Endothelial cell of umbilical vein (primary cell): ENCODE results near the gene YIPF3. TPM values are rescaled to one million over a fixed set of nuclear protein-coding genes. Genes with fewer than 3 reads are reported as not detected.
A peak's percentile ranks its signal among the peaks of the same experiment; 100 is the strongest.

Experiments used
- BruUV-seq: library from RNA; stranded (reverse); fragments of 400-500 nt; replicated peaks from 2 replicates; lab custom pipeline; 2021; lab: Mats Ljungman, UMichigan
- CTCF ChIA-PET: fragments of 300-600, 350-600 bp; sonication (Branson Sonifier 250); formaldehyde crosslinking; loops from one replicate; lab custom pipeline; 2021; ENCODE audit warnings: antibody characterized with exemption, inconsistent platforms; lab: Charles Lee
- POLR2A ChIA-PET: fragments of 300-600, 350-600 bp; sonication (Branson Sonifier 250); formaldehyde crosslinking; loops from one replicate; lab custom pipeline; 2021; ENCODE audit warnings: antibody characterized with exemption, inconsistent platforms; lab: Charles Lee
- DNase-seq: peaks from one replicate; pipeline ENCODE4 v3.0.0-alpha.2; 2011; ENCODE audit warnings: low read depth, low spot score
- FAIRE-seq: peaks from 2 replicates; lab custom pipeline; 2011; peaks lifted over from hg19 to GRCh38; lab: Jason Lieb, UNC
- H2AFZ ChIP-seq: 2 replicates; pipeline ENCODE4 v1.6.0; 2012; ENCODE audit warnings: low read depth, low read length, control low read depth, inconsistent platforms
- H3K27ac ChIP-seq: 2 replicates; pipeline ENCODE4 v1.5.1; 2011; ENCODE audit warnings: low read depth, mild to moderate bottlenecking, control low read depth, low read length, moderate library complexity; ENCODE audit not compliant: insufficient read depth
- H3K27me3 ChIP-seq, 2 experiments: 2 replicates each; pipeline versions ENCODE4 v1.6.0 to v1.6.1; 2011; ENCODE audit warnings: low read length in 2 of 2, mixed read lengths in 1 of 2; ENCODE audit not compliant: control insufficient read depth in 2 of 2, insufficient read depth in 2 of 2
- H3K36me3 ChIP-seq, 2 experiments: 2 replicates in 1 of 2; 3 replicates in 1 of 2; pipeline ENCODE4 v1.5.1; 2011; ENCODE audit warnings: low read length in 2 of 2, mild to moderate bottlenecking in 1 of 2, moderate library complexity in 1 of 2; ENCODE audit not compliant: control insufficient read depth in 2 of 2, insufficient read depth in 2 of 2; ENCODE audit errors: extremely low read depth in 1 of 2
- H3K4me1 ChIP-seq: 3 replicates; pipeline ENCODE4 v1.5.1; 2011; ENCODE audit warnings: mild to moderate bottlenecking, low read length; ENCODE audit not compliant: control insufficient read depth, insufficient read depth; ENCODE audit errors: extremely low read depth
- H3K4me2 ChIP-seq: 2 replicates; pipeline ENCODE4 v1.6.1; 2011; ENCODE audit warnings: low read length, control low read depth, mixed read lengths; ENCODE audit not compliant: insufficient read depth
- H3K4me3 ChIP-seq, 3 experiments: fragments of 200-600 bp in 1 of 3; sonication (generic), shearing (Covaris generic) in 1 of 3; replicated peaks in 1 of 3; 2 replicates each; pipeline ENCODE4 v1.5.1; 2011 to 2016; ENCODE audit warnings: control low read depth in 3 of 3, low read length in 3 of 3, mild to moderate bottlenecking in 2 of 3, inconsistent platforms in 1 of 3, low read depth in 1 of 3, moderate library complexity in 1 of 3; ENCODE audit not compliant: insufficient read depth in 1 of 3
- H3K79me2 ChIP-seq: 2 replicates; pipeline ENCODE4 v1.6.0; 2012; ENCODE audit warnings: low read length, inconsistent platforms; ENCODE audit not compliant: control insufficient read depth, insufficient read depth
- H3K9ac ChIP-seq: replicated peaks from 2 replicates; pipeline ENCODE3; 2011; ENCODE audit warnings: low read length, control low read depth; ENCODE audit not compliant: insufficient read depth; ENCODE audit errors: extremely low read depth
- H3K9me1 ChIP-seq: replicated peaks from 3 replicates; pipeline ENCODE4 v1.6.0; 2011; ENCODE audit warnings: mild to moderate bottlenecking, low read length; ENCODE audit not compliant: control insufficient read depth, insufficient read depth; ENCODE audit errors: extremely low read depth
- H3K9me3 ChIP-seq: replicated peaks from 2 replicates; pipeline ENCODE4 v1.5.1; 2012; ENCODE audit warnings: low read length, inconsistent platforms; ENCODE audit not compliant: control insufficient read depth, insufficient read depth
- H4K20me1 ChIP-seq: replicated peaks from 2 replicates; pipeline ENCODE3; 2011; ENCODE audit warnings: mild to moderate bottlenecking, low read length; ENCODE audit not compliant: control insufficient read depth, insufficient read depth; ENCODE audit errors: extremely low read depth
- FOS ChIP-seq: IDR thresholded peaks from 2 replicates; pipeline ENCODE4 v1.6.1; 2011; ENCODE audit warnings: mild to moderate bottlenecking, low read length, moderate library complexity, borderline replicate concordance; ENCODE audit not compliant: insufficient read depth
- POLR2A ChIP-seq: IDR thresholded peaks from 2 replicates; pipeline ENCODE4 v1.6.1; 2012; ENCODE audit warnings: low read depth, mild to moderate bottlenecking, control low read depth, low read length
- POLR2AphosphoS5 ChIP-seq: IDR thresholded peaks from 2 replicates; pipeline ENCODE4 v1.6.1; 2012; ENCODE audit warnings: low read depth, mild to moderate bottlenecking, control low read depth, low read length, moderate library complexity; ENCODE audit not compliant: insufficient read depth
- dilution Hi-C: fragments of 300-500 bp; cut with MboI; formaldehyde crosslinking; loops from one replicate; pipeline ENCODE4 v1.15.0; 2019; ENCODE audit warnings: low sequenced_read_pairs; ENCODE audit not compliant: extremely low pct_ligation_motif_present
- intact Hi-C: fragments of 100-400 bp; cut with micrococcal nuclease; formaldehyde crosslinking; loops from one replicate; pipeline ENCODE4 v1.10.0; 2022
- polyA plus RNA-seq, 4 experiments: library from polyadenylated mRNA; depleted of rRNA in 3 of 4; stranded (reverse) in 3 of 4; unstranded in 1 of 4; fragments of >200 nt; gene quantifications; 2 replicates each; pipeline versions ENCODE4 v1.2.1 to v1.2.3, GENCODE V29; 2011 to 2012; ENCODE audit warnings: missing spikeins in 1 of 4
- total RNA-seq: library from RNA; stranded (reverse); gene quantifications from 2 replicates; pipeline ENCODE4 v1.2.3, GENCODE V29; 2021
- TF ChIP-seq, protein P1 (sequence below), 2 donors: IDR thresholded peaks; 1 replicate in 1 of 2; 2 replicates in 1 of 2; pipeline ENCODE4 v1.5.1; 2011; ENCODE audit warnings: low read length in 2 of 2, mild to moderate bottlenecking in 2 of 2, moderate library complexity in 2 of 2, control low read depth in 1 of 2, inconsistent platforms in 1 of 2, low read depth in 1 of 2; ENCODE audit not compliant: insufficient read depth in 1 of 2; ENCODE audit errors: extremely low read depth in 1 of 2
- TF ChIP-seq, protein P2 (sequence below): IDR thresholded peaks from 2 replicates; pipeline ENCODE4 v1.6.1; 2011; ENCODE audit not compliant: insufficient read depth, insufficient read length

Gene YIPF3
- total and polyA plus RNA-seq, 2 donors (not counting 3 experiments of a cell fraction or from before 2014, with no cell fraction given): 119 to 470 TPM

DNA sequence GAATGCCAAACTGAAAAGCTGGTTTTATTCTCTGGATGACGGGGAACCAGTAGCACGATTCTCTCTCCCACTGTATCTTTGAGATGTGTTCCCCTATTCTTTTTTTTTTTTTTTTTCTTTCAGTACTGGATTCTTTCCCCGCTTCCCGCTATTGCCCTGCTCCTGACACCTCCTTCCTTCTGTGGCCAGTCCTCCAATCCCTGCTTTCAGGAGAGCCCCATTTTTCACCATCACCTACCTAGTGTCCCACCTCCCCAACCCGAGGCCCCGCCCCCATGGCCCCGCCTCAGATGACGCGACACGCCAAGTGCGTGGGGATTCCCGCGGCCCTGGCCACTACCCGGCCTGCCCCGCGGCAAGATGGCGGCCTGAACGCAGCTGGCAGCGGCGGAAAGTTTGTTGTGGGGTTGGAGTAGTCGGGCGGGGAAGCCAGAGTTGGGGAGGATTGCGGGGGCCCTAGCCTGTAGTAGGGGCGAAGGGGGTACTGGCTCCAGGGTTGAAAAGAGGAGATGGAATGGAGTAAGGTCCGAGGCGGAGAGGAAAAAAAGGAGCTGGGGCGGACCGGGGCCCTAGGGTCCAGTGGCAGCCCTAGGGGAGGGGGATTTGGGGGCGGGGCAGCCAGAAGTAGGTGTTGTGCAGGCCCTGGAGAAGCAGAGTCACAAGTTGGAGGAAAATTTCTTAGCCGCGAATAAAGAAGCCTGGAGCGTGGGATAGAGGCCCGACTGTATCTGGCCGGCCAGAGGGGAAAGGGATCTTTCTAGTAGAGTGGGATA is 39.3 kb downstream of the YIPF3 start, which contains the start of gene TJAP1:
Gene TJAP1 (plus strand): TSS at position 336 of the 773 bp plus-strand sequence. CDS start 21,432 bp downstream, outside the sequence.
- Histone ChIP-seq H3K36me3 (no peaks in the 10 kb centered on the region), H3K4me2 (peak within 1 kb of the TSS; percentile 95), H3K9me3 (no peaks in the 10 kb centered on the region), H3K4me1 (peaks cover 9% of the 10 kb centered on the region), H2AFZ (peak within 1 kb of the TSS; percentile 91), H3K27ac (peak within 1 kb of the TSS; percentile 58), H3K27me3 (no peaks in the 10 kb centered on the region), H4K20me1 (no peaks in the 10 kb centered on the region), H3K9me1 (no peaks in the 10 kb centered on the region), H3K9ac (peak within 1 kb of the TSS; percentile 86), H3K4me3 (peak within 1 kb of the TSS; percentile 82 to 96 (median 91)), H3K79me2 (peaks cover 16% of the 10 kb centered on the region)
- POLR2A ChIA-PET: interaction anchor here (0.6 to 1.0 kb wide), 8 partner anchors 10 to 611 kb away, joined by 3 to 5 read pairs (median 4); partner anchors contain the start of gene POLR1C
- CTCF ChIA-PET: interaction anchor here (0.6 to 1.6 kb wide), 6 partner anchors 9 to 231 kb away, joined by 3 to 9 read pairs (median 4); no protein-coding TSS in a partner anchor
- intact Hi-C loops (loop anchor here (2.0 kb wide), 1 partner anchor 23 kb away; the partner anchor contains the start of gene DLK2), dilution Hi-C loops (no loop called here)
- FAIRE-seq (peak; percentile 93), DNase-seq (peak; percentile 89)
- TF ChIP-seq, protein P1, sequence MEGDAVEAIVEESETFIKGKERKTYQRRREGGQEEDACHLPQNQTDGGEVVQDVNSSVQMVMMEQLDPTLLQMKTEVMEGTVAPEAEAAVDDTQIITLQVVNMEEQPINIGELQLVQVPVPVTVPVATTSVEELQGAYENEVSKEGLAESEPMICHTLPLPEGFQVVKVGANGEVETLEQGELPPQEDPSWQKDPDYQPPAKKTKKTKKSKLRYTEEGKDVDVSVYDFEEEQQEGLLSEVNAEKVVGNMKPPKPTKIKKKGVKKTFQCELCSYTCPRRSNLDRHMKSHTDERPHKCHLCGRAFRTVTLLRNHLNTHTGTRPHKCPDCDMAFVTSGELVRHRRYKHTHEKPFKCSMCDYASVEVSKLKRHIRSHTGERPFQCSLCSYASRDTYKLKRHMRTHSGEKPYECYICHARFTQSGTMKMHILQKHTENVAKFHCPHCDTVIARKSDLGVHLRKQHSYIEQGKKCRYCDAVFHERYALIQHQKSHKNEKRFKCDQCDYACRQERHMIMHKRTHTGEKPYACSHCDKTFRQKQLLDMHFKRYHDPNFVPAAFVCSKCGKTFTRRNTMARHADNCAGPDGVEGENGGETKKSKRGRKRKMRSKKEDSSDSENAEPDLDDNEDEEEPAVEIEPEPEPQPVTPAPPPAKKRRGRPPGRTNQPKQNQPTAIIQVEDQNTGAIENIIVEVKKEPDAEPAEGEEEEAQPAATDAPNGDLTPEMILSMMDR (IDR thresholded peaks at IDR 0.05; ENCODE audit: extremely low read depth in 1 of 2, insufficient read depth in 1 of 2, low read depth in 1 of 2, low read length in 2 of 2): no peak
- peak; percentile 94 for TF ChIP-seq POLR2AphosphoS5
- peak; percentile 89 for TF ChIP-seq POLR2A
- TF ChIP-seq FOS: no peak
- TF ChIP-seq, protein P2, sequence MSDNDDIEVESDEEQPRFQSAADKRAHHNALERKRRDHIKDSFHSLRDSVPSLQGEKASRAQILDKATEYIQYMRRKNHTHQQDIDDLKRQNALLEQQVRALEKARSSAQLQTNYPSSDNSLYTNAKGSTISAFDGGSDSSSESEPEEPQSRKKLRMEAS: no peak
- no TSS peak for BruUV-seq
